ENCODE measurements around the gene DHRS1.

DNA sequence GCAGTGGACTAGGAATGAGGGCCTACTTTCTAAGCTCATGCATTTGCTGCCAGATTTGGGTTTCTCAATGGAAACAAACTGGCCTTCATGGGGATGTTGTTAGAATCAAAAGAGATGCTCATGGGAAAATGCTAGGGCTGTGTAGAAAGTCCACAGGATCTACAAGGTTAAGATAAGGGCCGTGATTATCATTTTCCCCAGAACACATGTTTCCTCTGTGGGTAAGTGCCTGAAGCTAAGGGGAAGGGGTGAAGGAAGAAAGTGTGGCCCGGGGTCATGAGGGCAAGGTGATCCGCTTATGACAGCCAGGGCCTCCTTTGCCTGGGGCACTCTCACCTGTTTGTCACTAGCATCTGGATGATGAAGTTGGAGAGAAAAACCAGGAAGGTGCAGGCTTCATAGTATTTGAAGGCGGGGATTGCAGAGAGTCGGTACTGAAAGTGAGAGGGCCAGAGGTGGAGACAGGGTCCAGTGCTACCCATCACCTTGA lies 25.5 kb upstream of the DHRS1 start:
- TF ChIP-seq, protein P1, sequence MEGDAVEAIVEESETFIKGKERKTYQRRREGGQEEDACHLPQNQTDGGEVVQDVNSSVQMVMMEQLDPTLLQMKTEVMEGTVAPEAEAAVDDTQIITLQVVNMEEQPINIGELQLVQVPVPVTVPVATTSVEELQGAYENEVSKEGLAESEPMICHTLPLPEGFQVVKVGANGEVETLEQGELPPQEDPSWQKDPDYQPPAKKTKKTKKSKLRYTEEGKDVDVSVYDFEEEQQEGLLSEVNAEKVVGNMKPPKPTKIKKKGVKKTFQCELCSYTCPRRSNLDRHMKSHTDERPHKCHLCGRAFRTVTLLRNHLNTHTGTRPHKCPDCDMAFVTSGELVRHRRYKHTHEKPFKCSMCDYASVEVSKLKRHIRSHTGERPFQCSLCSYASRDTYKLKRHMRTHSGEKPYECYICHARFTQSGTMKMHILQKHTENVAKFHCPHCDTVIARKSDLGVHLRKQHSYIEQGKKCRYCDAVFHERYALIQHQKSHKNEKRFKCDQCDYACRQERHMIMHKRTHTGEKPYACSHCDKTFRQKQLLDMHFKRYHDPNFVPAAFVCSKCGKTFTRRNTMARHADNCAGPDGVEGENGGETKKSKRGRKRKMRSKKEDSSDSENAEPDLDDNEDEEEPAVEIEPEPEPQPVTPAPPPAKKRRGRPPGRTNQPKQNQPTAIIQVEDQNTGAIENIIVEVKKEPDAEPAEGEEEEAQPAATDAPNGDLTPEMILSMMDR (IDR thresholded peaks at IDR 0.05), result no peak
- no peak for TF ChIP-seq POLR2A (IDR thresholded peaks at IDR 0.05)

Data from testis (tissue), 2 donors.